ENCODE data around the gene TNFRSF12A. TPM values are rescaled to one million over a fixed set of nuclear protein-coding genes. Genes with fewer than 3 reads are reported as not detected.

Gene TNFRSF12A
- total RNA-seq, 1 experiment from 2014 or later = 62.5 TPM

DNA sequence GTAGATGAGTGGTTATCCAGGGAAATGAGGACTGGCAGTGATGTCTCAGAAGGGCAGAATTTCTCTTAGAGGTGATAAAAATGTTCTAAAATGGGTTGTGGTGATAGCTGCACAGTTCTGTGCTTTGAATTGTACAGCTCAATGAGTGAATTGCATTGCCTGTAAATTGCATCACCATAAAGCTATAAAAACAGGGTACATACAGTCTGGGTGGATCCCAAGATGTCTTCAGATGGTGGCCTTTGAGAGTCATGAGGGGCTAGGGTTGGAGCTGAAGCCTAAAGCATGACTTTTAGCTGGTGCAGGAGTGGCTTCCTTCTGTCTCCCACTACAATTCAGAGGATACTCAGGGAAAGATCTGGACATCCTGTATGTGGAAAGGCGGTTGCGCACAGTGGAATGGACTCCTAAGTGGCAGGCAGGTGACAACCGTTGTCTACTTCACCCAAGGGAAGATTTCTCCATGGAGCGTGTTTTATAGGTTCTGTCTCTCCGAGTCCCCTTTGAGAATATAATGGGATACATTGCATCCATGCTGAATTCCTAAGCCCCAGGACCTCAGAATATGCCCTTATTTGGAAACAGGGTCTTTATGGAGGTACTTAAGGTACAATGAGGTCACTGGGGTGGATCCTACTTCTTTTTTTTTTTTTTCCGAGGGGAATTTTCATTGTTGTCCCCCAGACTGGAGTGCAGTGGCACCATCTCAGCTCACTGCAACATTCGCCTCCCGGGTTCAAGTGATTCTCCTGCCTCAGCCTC is 43.6 kb downstream of the TNFRSF12A start:
- intact Hi-C loops (cut with micrococcal nuclease; ENCODE audit: unreplicated experiment) = no loop called here
- Histone ChIP-seq H3K36me3 (ENCODE audit: control insufficient read depth, insufficient read depth, low read length) (no peaks in the 10 kb centered on the region), H3K4me1 (peaks cover 30% of the 10 kb centered on the region), H3K9me3 (no peaks in the 10 kb centered on the region), H3K4me3 (ENCODE audit: low read depth, low read length) (no peak overlapping the region), H3K27me3 (replicated peaks; ENCODE audit: control insufficient read depth, insufficient read depth, low read length) (no peaks in the 10 kb centered on the region)
- DNase-seq = no peak
- CTCF ChIA-PET = no interaction called here
- POLR2A ChIA-PET = interaction anchor here (0.5 kb wide), 1 partner anchor 60 kb away, joined by 9 read pairs; no protein-coding TSS in a partner anchor
- BruUV-seq (replicated peaks) = no TSS peak
- H3K27ac Mint-ChIP-seq (ENCODE audit: unreplicated experiment) = peak overlapping the region; percentile 79
- H3K9me3 Mint-ChIP-seq (ENCODE audit: unreplicated experiment) = no peaks in the 10 kb centered on the region
- no peaks in the 10 kb centered on the region for H3K4me1 Mint-ChIP-seq (ENCODE audit: low read depth, unreplicated experiment)
- TF ChIP-seq, protein P1, sequence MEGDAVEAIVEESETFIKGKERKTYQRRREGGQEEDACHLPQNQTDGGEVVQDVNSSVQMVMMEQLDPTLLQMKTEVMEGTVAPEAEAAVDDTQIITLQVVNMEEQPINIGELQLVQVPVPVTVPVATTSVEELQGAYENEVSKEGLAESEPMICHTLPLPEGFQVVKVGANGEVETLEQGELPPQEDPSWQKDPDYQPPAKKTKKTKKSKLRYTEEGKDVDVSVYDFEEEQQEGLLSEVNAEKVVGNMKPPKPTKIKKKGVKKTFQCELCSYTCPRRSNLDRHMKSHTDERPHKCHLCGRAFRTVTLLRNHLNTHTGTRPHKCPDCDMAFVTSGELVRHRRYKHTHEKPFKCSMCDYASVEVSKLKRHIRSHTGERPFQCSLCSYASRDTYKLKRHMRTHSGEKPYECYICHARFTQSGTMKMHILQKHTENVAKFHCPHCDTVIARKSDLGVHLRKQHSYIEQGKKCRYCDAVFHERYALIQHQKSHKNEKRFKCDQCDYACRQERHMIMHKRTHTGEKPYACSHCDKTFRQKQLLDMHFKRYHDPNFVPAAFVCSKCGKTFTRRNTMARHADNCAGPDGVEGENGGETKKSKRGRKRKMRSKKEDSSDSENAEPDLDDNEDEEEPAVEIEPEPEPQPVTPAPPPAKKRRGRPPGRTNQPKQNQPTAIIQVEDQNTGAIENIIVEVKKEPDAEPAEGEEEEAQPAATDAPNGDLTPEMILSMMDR (IDR thresholded peaks at IDR 0.05; ENCODE audit: insufficient read depth in 1 of 2, low read depth in 1 of 2, low read length in 1 of 2, severe bottlenecking in 1 of 2, unreplicated experiment in 1 of 2) = no peak
- H3K36me3 Mint-ChIP-seq (ENCODE audit: insufficient read depth, unreplicated experiment) = peaks cover 13% of the 10 kb centered on the region
- H3K4me3 Mint-ChIP-seq (ENCODE audit: unreplicated experiment) = peak overlapping the region; percentile 26
- no peaks in the 10 kb centered on the region for H3K27me3 Mint-ChIP-seq (ENCODE audit: insufficient read depth, unreplicated experiment)

DNA sequence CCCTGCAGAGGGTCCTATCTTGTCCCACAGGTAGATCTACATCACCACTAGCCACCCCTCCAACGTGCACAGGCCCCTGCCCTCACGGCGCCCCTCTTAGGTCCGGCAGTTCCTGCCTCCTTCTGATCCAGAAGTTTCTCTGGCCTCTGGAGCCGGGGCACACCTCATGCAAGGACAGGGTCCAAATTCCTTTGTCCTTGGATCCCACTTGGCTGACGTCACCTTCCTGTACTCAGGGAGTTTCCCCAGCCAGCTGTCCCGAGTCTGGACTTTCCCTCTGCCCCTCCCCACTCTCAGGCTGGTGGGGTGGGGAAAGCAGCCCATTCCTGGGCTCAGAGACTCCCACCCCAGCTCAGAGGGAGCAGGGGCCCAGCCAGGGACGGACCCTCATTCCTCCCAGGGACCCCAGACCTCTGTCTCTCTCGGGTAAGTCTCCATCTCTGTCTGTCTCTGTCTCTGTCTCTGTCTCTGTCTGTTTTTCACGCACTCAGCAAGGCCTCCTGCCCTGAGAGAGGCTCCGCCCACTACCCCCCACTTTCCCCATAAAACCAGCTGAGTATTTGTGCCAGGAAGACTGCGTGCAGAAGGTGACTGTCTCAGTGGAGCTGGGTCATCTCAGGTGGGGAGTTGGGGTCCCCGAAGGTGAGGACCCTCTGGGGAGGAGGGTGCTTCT is 45.0 kb downstream of the TNFRSF12A start, which contains the start of gene IL32:
TSS of gene IL32 (plus strand) at position 572 of the 673 bp plus-strand sequence. CDS start 172 bp downstream, outside the sequence.
- Histone ChIP-seq H3K27me3 (replicated peaks; ENCODE audit: control insufficient read depth, insufficient read depth, low read length) (no peaks in the 10 kb centered on the region), H3K9me3 (no peaks in the 10 kb centered on the region), H3K4me1 (peaks cover 22% of the 10 kb centered on the region), H3K4me3 (ENCODE audit: low read depth, low read length) (peak within 1 kb of the TSS; percentile 49), H3K36me3 (ENCODE audit: control insufficient read depth, insufficient read depth, low read length) (no peaks in the 10 kb centered on the region)
- POLR2A ChIA-PET = interaction anchor here (0.6 to 0.8 kb wide), 3 partner anchors 54 to 312 kb away, joined by 3 to 6 read pairs (median 3); no protein-coding TSS in a partner anchor
- no peaks in the 10 kb centered on the region for H3K4me1 Mint-ChIP-seq (ENCODE audit: low read depth, unreplicated experiment)
- BruUV-seq (replicated peaks) = no TSS peak
- peak within 1 kb of the TSS; percentile 78 for H3K4me3 Mint-ChIP-seq (ENCODE audit: unreplicated experiment)
- TF ChIP-seq, protein P1 (IDR thresholded peaks at IDR 0.05; ENCODE audit: insufficient read depth in 1 of 2, low read depth in 1 of 2, low read length in 1 of 2, severe bottlenecking in 1 of 2, unreplicated experiment in 1 of 2) = no peak
- intact Hi-C loops (cut with micrococcal nuclease; ENCODE audit: unreplicated experiment) = no loop called here
- DNase-seq = peak; percentile 81 to 89
- no peaks in the 10 kb centered on the region for H3K27me3 Mint-ChIP-seq (ENCODE audit: insufficient read depth, unreplicated experiment)
- CTCF ChIA-PET = no interaction called here
- peaks cover 13% of the 10 kb centered on the region for H3K36me3 Mint-ChIP-seq (ENCODE audit: insufficient read depth, unreplicated experiment)
- no peaks in the 10 kb centered on the region for H3K9me3 Mint-ChIP-seq (ENCODE audit: unreplicated experiment)
- H3K27ac Mint-ChIP-seq (ENCODE audit: unreplicated experiment) = peak within 1 kb of the TSS; percentile 79

DNA sequence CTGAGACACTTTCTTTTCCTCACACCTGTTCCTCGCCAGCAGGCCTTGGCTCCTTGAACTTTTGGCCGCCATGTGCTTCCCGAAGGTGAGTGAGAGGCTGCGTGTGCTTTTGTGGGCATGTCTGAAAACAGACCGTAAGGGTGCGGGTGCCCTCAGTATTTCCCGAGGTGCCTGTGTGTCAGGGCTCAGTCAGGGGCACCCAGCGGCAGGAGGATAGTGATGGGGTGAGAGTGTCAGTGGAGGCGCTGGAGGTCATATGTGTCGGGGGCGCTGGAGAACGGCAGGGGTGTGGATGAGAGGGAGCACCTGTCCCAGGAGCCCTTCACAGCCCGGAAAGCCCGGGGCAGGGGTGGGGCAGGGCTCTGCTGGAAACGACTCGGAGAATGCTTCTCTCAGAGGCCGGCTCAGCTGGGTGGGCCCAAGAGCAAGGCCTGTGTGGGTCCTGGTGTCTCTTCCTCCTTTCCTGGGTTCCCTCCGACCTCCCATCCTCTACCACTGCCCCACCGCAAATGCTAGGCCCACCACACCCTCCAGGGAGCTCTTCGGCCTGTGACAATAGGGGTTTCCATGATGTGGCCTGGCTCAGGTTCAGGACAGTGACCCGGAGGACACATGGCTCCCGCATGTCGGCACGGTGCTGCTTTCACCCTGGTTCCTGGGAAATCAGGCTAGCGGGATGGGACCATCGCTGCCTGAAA is 45.7 kb downstream of the TNFRSF12A start:
- intact Hi-C loops (cut with micrococcal nuclease; ENCODE audit: unreplicated experiment) = no loop called here
- Mint-ChIP-seq H3K27me3 (ENCODE audit: insufficient read depth, unreplicated experiment) (no peaks in the 10 kb centered on the region), H3K9me3 (ENCODE audit: unreplicated experiment) (no peaks in the 10 kb centered on the region), H3K4me3 (ENCODE audit: unreplicated experiment) (peak overlapping the region; percentile 78), H3K36me3 (ENCODE audit: insufficient read depth, unreplicated experiment) (peaks cover 13% of the 10 kb centered on the region), H3K27ac (ENCODE audit: unreplicated experiment) (peak overlapping the region; percentile 79), H3K4me1 (ENCODE audit: low read depth, unreplicated experiment) (no peaks in the 10 kb centered on the region)
- TF ChIP-seq, protein P1 (IDR thresholded peaks at IDR 0.05; ENCODE audit: insufficient read depth in 1 of 2, low read depth in 1 of 2, low read length in 1 of 2, severe bottlenecking in 1 of 2, unreplicated experiment in 1 of 2) = no peak
- Histone ChIP-seq H3K36me3 (ENCODE audit: control insufficient read depth, insufficient read depth, low read length) (no peaks in the 10 kb centered on the region), H3K27me3 (replicated peaks; ENCODE audit: control insufficient read depth, insufficient read depth, low read length) (no peaks in the 10 kb centered on the region), H3K9me3 (no peaks in the 10 kb centered on the region), H3K4me1 (peaks cover 16% of the 10 kb centered on the region), H3K4me3 (ENCODE audit: low read depth, low read length) (peak overlapping the region; percentile 49)
- ChIA-PET CTCF (no interaction called here), POLR2A (interaction anchor here (0.7 kb wide), 1 partner anchor 62 kb away, joined by 3 read pairs; no protein-coding TSS in a partner anchor)
- BruUV-seq (replicated peaks) = TSS peak; percentile 49
- peak in 1 of 2 experiments; percentile 30 for DNase-seq

Data from Caco-2 (cell line).